ENCODE data around the gene MPRIP.

The MPRIP gene

DNA sequence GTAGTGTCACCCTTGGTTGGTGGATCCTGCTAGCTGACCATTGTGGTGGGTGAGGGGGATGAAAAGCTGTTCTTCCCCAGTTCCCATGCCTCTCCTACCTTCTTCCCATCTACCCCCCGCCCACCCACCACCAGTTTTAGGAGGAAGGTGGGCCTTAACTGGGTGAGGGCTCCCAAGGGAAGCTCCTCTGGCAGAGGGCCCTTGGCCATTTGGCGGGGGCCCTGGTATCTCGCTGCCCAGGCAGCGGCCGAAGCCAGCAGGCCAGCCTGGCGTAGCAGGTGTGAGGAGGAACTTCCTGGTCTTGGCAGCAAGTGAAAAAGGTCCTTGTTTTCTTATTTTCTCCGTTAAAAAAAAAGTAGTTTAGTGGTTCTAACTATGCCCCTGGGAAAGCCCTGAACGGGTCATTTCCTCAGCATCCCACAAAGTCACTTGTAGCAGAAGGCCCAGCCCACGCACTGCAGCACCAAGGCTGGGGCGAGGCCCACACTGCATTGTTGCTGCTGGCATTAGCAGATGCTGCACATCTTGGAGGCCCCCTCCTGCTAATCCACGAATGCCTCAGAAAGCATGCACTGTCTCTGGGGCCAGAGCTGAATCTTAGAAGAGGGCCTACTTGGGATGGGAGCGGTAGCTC, 72.5 kb downstream of the MPRIP start:
- DNase-seq: no peak

DNA sequence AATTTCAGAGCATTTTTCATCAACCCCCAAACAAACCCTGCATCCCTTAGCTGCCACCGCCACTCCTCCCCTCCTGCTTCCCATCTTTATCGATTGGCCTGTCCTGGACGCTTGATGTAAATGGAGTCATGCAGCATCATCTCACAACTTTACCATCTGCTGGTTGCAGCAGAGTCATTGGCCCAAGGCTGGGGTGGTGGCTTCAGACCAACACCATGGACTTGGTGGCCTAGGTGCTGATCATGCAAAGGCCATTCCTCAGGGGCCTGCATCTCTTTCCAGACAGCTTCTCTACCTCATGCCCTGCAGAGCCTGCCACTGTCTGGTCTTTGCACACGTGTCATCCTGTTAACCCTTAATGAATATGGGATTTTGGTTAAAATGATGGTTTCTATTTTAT, 73.4 kb downstream of the MPRIP start:
- DNase-seq: no peak

DNA sequence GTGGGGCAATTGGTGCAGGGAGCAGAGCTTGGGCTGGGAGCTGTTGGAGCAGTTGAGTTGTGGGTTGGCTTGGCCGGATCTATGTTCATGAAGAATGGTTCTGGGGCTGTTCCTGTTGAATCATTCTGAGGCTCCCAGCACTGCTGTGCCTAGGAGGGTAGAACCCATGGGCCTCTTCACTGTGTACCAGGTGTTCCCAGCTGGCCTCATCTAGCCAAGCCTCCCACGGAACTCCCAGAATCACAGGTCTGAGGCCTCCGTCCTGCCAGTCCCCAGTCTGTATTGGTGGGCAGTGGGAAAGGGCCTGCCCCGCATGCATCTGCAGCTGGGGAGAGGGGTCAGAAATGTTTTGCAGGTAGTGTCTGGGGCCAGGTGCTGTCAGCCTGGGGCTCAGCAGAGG, 74.1 kb downstream of the MPRIP start:
- DNase-seq: no peak

DNA sequence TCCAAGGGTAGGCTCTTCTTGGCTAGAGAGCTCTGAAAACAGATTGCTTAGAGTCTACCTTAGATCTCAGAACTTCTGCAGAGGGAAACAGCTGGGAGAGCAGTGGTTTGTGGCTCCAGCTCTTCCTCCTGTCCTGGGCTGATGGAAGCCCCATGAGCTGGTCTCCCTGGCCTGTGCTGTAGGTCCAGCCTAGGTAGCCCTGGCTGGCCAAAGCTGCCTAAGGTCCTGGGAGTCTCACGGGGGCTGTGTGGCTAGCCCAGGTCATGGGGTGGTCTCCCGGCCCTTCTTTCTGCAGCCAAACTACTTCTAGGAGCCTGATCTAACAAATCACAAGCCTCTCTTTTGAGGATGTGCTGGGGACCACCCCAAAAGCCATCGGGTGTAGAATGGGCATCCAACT, 75.7 kb downstream of the MPRIP start:
- DNase-seq: no peak

DNA sequence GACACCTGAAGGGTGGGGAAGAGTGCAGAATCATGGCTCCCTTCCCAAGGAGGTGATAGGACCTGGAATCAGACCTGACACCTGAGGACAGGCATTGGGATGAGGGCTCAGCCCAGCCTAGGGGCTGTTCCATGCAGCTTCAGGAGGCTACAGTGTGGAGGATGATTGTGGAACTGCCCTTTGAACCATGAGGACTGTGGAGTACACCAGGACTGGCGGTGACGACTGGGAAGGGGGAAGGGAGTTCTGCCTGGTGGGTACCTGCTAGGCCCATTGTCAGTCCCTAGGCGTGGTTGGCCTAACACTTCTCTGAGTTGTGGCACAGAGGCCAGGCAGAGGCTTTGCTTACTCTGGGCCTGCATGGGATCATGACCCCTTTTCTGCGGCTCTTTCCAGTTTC, 76.1 kb downstream of the MPRIP start:
- DNase-seq: no peak

DNA sequence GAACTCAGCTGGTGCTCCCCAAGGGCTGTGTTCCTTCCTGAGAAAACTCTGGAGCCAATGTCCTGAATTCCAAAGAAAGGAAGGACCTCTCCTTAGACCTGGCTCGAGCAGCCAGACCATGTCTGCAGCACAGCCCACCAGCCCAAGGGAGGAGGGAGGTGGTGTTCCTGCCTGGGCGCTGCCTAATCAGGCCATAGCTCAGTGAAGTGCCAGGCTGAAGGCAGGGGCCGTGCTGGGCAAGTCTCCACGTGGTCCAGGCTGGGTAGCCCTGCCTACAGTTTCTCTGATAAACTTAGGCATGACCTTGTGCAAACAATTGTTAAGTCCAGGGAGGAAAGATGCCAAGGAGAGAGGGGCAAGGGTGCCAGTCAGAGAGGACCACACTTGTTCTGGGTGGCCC, 76.8 kb downstream of the MPRIP start:
- DNase-seq: no peak

DNA sequence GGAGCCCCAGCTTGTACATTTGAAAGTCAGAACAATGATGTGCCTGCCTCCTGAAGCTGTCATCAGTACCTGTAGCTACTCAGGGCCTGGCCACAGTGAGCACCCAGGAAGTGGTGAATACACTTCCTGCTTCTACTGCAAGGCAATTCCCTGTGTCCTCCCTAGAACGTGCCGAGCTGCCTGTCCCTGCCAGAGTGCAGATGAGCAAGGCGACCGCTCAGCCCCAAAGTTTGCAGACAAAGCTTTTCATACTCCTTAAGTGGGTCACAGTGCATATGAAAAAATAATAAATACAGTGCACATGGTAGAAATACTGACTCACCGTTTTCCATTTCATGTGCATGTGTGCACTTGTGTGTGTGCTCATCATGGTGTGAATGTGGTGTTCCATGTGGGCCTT, 77.3 kb downstream of the MPRIP start:
- DNase-seq: peak; percentile 58

DNA sequence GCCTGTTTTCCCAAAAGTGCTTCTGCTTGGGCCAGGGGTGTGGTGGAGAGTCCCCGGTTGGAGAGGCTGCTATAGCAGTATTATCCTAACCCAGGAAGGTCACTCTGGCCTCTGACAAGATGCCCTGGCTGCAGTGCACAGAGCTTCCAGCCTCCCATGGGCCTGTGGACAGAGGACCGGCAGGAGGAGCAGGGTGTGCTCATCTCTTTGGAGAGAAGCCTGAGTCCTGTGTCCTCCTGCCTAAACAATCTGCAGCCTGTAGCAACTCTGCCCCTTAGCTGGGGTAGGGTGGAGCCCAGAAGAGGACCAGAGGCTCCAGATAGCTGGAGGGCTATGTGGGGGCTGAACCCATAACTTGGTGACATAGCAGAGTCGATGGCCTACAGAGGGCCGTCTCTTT, 78.0 kb downstream of the MPRIP start:
- DNase-seq: no peak

DNA sequence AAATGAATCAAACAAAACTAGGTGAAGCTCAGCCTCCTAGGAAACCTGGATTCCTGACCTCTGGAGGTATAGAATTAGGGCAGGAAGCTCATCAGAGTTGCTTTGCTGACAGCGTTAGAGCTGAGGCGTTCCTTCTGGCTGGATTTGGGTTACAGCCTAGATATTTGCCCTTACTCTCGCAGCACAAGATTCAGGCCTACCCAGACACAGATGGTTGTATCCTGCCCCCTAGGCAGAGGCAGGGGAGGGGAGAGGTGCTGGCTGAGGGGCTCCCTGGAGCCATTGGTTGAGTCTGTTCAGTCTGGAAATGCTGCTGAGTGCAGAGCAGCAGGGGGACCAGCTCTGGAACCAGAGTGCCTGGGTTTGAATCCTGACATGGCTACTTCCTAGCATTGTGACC, 78.4 kb downstream of the MPRIP start:
- DNase-seq: no peak

DNA sequence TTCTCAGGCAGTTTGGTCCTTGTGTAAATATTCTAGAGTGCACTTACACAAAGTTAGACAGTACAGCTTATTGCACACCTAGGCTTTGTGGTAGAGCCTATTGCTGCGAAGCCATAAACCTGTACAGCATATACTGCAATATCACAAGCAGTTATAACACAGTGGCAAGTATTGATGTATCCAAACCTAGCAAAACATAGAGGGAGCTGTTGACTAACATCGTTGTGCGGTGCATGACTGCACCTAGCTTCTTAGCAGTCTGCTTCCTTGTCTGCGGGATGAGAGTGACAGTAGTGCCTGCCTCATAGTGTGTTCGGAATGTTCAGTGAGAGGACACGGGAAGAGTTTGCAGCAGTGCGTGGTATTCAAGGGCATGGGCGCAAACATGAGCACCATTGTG, 78.9 kb downstream of the MPRIP start:
- no peak for DNase-seq

DNA sequence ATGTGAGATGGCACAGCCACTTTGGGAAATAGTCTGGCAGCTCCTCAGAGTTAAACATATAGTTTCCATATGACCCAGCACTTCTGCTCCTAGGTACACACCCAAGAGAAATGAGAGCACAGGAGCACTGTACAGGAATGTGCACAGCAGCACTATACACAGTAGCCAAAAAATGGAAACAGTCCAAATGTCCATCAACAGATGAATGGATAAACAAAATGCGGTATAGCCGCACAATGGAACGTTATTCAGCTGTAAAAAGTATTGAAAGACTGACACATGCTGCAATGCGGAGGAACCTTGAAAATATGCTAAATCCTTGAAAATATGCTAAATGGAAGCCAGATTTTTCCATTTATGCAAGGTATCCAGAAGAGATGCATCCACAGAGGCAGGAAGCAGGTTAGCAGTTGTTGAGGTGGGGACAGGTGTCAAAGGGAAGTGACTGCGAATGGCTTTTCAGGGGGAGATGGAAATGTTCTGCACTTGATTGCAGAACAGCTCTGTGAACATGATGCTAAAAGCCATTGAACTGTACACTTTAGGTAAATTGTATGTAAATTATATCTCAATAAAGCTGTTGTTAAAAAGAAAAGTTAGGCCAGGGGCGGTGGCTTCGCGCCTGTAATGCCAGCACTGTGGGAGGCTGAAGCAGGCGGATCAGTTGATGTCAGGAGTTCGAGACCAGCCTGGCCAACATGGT, 80.7 kb downstream of the MPRIP start:
- no peak for DNase-seq

DNA sequence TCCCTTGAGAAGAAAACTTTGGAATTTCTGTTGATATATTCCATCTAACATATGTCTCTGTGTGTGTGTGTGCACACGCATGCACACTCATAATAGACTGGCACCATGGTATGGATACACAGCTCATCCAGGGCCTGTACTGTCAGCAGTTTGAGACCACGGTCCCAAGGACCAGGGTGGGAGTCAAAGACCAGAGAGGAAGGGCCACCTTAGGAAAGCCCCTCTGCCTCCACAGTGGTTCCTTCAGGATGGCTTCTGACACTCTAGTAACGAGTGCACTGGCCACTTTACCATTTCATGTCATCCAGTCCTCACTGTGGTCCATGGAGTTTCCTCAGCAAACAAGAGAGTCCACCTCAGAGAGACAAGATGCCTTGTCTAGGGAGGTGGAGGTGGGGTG, 82.1 kb downstream of the MPRIP start:
- no peak for DNase-seq

DNA sequence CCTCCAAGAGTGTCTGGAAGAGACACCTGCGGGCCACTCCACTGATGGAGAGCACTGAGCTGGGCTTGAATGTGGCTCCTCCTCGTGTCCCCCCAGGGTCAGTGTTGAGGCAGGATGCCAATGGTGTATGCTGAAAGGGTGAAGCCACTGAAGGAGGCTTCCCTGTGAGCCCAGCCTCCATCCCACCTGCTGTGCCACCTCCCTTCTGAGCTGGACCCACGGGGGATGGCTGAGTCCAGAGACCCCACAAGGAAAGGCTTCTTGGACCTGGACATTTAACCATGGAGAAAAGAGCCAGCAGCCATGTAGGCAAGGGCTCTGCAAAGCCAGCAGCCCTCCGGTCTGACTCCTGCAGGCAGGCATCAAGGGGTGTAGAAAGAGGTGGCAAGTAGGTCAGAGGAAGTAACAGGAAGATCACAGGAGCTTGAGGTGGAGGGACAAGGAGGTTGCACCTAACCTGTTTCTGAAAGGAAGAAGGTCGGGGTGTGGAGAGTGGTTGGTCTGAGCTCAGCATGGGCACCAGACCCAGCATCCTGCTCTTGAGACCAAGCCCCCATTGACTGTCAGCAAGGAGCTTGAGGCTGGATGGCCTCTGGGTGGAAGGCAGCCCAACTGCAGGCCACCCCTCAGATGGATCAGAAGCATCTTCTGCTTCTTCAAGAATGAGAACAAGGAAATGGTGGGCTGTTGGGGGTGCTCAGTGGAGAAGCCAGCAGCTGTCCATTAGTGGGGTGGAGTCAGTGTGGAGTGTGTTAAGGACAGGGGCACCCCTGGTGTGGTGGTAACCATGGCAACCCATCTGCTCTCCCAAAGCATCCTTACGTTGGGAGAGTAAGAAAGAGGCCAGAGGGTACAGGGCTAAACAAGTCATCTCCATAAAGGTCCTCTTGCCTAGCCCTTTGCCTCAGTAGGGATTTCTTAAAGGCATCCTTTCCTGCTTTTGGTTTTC, 83.2 kb downstream of the MPRIP start:
- no peak for DNase-seq

DNA sequence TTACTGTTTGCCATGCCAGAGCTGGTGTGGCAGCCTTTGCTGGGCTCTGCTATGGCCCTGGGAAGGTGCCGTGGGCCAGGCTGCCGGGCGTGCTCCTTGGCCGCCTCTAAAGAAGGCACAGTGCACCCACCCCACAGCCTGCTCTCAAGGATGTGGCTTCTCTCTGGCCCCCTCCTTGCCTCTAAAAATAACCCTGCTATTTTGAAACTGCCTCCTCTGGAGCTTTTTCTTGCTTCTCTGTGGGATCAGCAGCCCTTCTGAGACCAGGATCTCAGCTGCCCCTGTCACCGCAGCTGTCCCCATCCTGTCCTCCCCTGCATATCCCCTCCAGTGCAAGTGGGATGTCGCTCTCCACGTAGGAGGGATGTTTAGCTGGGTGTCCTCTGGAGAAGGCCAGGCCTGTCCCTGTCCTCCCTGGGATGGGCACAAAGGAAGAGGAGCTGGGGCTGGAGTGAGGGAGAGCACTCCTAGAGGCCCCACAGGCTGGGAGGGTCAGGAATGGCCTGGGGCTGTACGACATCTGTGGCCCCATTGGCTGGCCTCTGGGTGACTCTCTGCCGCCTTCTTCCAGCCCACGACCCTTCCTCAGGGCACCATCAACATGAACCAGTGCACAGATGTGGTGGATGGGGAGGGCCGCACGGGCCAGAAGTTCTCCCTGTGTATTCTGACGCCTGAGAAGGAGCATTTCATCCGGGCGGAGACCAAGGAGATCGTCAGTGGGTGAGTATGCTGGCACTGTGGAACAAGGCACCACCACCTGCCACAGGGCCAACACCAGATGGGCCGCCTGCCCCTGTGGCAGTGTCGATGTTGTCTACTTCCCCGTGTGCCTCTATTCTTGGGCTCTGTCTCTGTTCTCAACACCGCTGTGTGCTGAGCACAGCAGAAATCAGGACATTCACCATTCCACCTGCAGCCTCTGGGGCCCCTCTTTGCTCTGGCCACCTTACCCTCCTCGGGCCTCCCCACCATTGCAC, 84.2 kb downstream of the MPRIP start:
- DNase-seq: no peak

DNA sequence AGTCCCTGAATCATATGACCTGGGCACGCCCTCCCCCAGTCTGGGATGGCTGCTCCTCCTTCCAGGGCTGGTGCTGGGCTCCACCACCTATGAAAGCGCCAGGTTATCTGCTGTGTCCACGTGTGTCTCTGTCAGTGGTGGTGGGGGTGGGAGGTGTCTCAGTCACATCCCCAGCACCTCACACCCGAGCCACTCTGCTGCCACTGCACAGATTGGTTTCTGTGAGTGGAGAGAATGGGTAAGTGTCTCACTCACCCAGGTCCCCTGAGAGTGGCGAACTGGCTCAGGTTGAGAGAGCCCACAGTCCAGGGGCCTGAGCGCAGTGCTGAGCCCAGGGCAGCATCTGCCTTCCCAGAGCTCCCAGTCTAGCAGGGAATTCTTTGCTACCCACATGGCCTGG, 84.9 kb downstream of the MPRIP start:
- DNase-seq: no peak

DNA sequence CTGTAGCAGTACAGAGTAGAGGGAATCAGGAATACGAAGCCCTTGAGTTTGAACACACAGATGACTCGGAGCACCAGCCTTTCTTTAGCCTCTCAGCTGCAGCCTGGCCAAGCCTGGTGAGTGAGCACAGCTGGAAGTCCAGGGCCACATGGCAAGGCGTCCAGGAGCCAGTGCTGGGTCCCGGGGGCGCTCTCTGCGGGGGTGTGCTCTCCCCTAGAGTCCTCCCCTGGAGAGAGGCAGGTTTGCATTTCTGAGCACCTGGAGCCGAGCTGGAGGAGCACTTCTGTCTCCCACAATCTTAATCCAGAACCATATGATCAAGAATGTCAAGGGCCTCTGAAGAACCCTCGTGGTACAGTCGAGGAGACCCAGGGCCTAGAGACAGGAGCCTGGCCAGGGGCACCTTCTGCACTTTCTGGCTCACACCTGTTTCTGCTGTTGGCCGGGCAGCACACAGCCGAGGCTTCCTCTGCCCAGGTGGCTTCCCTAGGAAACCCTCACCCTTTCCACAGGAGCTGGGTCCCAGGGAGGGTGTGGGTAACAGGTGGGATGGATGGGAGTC, 85.6 kb downstream of the MPRIP start:
- no peak for DNase-seq

DNA sequence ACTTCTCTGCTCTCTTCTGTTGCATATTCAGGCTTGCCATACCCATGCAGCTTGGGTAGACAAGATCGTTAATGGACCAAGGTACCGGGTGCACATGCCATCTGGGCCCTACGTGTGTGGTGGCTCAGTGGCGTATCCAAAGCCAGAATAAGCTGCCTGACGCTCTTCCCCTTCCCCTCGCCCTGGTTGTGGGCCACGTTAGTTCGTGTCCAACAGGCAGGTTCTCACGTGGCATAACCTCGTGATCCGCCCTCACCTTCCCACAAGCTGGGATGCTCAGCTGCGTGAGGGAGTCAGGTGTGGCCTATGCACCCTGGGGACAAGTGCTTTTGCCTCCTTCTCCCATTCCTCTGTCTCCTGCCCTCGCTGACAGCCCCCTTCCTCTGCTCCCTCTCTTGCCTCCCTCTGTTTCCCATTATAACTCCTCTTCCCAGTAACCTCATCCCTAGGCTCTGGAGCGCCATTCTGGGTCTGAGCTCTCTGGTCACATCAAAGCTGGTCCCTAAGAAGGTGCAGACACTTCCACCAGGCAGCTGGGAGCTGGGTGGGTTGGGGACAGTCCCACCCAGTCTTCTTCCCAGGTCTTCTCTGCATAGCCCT, 86.3 kb downstream of the MPRIP start:
- DNase-seq: no peak

DNA sequence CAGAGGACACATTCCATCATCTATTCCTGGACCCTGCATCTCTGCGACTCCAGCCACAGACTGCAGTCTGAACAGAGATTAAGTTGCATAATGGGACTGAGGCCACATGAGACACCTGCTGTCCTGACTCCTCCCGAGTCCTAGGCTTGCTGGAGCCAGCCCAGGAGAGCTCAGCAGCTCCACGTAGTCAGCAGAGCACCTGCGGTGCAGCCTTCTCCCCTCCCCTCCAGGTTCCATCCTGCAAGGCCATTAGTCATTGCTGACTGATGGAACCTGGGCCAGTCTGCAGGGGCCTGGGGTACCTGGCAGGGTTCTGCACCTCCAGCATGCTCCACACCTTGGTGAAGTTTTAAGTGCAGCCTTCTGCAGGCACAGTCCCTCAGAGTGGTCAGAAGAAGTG, 87.2 kb downstream of the MPRIP start:
- DNase-seq: no peak

DNA sequence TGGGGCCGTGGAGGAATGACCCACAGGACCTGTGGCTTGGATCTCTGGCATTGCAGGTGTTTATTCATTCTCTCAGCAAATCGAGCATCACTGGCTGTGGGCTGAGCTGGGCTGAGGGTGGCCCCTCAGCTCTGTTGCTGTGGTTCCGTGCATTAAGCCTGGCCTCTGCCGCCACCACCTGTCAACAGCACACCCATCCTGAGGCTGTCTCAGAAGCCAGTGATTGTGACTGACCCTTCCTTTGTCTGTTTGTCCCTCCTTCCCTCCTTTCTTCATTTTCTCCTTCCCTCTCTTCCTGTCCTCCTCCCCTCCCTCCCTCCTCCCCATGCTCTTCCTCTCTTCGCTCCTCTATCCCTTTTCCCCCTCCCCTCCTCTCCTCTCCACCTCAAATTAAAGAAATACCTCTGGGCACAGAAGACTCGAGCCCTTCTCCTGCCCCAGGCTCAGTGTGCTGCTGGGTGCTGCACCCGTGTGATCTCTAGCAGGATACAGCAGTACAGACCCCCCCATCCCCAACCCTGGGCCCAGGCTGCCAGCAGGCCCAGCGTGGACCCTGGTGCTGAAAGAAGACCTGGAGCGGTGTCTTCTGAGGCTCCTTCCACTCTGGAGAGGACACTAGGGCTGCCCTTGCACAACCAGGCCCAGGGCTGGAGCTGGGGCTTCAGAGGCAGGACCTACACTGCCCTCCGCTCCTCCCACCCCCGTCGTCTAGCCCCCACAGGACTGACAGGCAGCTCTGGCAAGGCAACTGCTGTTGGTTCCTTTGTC, 88.0 kb downstream of the MPRIP start:
- DNase-seq: no peak

DNA sequence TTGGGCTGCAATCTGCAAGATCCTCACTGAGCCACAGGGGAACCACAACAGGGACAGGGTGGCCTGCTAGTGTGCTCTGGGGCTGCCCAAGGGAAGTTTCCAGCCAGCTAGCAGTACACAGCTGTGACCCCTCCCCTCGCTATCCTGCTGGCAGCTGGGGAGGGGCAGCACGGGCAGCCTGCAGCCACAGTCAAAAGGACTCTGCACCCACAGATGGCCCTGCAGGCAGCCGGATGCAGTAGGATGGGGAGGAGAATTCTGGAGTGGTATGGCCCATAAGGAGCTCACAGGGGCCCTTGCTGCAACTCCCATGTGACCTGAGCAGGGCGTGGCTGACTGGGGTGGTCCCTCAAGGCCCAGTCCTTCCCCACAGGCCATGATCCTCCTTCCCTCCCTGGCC, 89.6 kb downstream of the MPRIP start:
- DNase-seq: no peak

DNA sequence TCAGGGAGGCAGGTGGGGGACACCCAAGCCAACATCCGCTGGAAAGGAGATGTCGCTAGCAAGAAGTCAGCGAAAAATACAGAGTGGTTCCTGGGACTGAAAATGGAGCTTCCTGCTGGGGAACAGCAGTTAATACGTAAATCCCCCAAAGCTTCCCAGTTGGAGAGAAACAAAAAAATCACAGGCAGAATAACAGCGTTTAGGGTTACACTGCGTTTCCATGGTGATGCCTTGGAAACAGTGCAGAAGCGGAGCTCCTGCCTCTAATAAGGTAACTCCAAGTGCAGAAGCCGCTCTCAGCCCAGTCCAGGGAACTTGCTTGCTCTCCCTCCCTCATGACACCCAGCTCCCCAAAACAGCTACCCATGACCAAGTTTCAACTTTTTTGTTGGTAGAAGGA, 90.5 kb downstream of the MPRIP start:
- DNase-seq: no peak
